Middle frontal gyrus (tissue), 1 donor: Measurements from ENCODE around the gene UGT3A1.

Experiments used
- DNase-seq: peaks from one replicate; pipeline ENCODE4 v3.0.0-alpha.2; 2015; ENCODE audit warnings: low spot score; ENCODE audit errors: extremely low spot score

UGT3A1 gene

GRCh38 chr5:35919191-35919590 is 72.0 kb downstream of the UGT3A1 start:
- DNase-seq: no peak

- no peak for DNase-seq
Observed at GRCh38 chr5:35908814-35909213, 82.4 kb downstream of the UGT3A1 start.

GRCh38 chr5:35908228-35908627 is 83.0 kb downstream of the UGT3A1 start:
- DNase-seq: no peak

GRCh38 chr5:35904443-35905132 is 86.6 kb downstream of the UGT3A1 start:
- DNase-seq: no peak

- no peak for DNase-seq
Observed at GRCh38 chr5:35903631-35904203, 87.5 kb downstream of the UGT3A1 start.

- DNase-seq: no peak
Observed at GRCh38 chr5:35902046-35902672, 89.0 kb downstream of the UGT3A1 start.
